GM21619 (cell line): ENCODE data around the gene LRIG2.
"Not testable (repeated sequence)": the region's sequence is repeated elsewhere in the genome, so short reads cannot be mapped to it uniquely, and the experiment has no call there.

Experiments used
- ATAC-seq: cut with Tn5 transposase; IDR thresholded peaks from one replicate; pipeline ENCODE4 v1.9.1; 2021; ENCODE audit not compliant: unreplicated experiment

LRIG2 gene

GRCh38 chr1:113058941-113059706 is 13.9 kb upstream of the LRIG2 start:
- ATAC-seq = no peak

GRCh38 chr1:113063456-113063855 is 9.5 kb upstream of the LRIG2 start:
- not testable (repeated sequence) for ATAC-seq

- ATAC-seq = no peak
Measured at GRCh38 chr1:113072141-113072756, 749 bp upstream of the LRIG2 start.

- ATAC-seq = peak; percentile 29
Measured at GRCh38 chr1:113073479-113073950, 517 bp downstream of the LRIG2 start.

GRCh38 chr1:113074237-113074636 is 1.2 kb downstream of the LRIG2 start:
- no peak for ATAC-seq

- ATAC-seq = not testable (repeated sequence)
Measured at GRCh38 chr1:113077978-113078377, 5.0 kb downstream of the LRIG2 start.

DNA sequence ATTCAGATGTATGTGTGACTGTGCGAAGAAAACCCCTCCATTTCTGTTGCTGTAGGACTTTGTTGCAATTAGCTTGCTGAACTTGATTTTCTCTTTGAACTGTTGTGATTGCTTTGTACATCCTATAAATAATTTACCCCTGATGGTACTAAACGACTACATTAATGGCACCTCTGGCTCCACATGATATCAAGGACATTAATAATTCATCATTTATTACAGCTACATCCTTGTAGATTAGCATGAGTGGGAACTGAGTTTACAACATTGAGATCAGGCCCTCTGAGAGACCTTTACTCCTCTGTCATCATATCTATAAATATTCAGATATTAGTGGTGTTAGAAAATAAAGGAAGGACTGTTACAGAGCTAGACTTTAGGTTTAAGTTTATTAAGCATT is 13.5 kb downstream of the LRIG2 start:
- ATAC-seq = no peak

DNA sequence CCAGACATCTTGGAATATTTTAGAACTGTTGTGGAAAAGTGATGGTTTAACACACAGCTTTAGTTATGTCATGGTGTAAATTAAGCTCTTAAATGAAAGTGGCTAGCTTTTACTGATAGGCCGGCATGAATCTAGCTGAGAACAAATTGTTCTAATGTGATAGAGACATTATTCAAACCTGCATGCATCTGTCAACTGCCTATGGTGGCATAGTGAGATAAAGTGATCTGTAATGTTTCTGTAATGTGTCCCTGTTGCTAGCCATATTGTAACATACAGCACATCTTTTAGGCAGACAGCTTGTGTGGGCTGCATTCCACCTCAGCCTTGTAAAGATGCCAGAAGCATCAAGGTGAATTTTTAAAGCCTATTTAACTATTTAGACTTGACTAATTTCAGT is 16.0 kb downstream of the LRIG2 start:
- ATAC-seq = no peak

- ATAC-seq = no peak
Measured at GRCh38 chr1:113090051-113090450, 17.1 kb downstream of the LRIG2 start.

- ATAC-seq = no peak
Measured at GRCh38 chr1:113091988-113092594, 19.1 kb downstream of the LRIG2 start.

- ATAC-seq = no peak
Measured at GRCh38 chr1:113094506-113094905, 21.5 kb downstream of the LRIG2 start.

DNA sequence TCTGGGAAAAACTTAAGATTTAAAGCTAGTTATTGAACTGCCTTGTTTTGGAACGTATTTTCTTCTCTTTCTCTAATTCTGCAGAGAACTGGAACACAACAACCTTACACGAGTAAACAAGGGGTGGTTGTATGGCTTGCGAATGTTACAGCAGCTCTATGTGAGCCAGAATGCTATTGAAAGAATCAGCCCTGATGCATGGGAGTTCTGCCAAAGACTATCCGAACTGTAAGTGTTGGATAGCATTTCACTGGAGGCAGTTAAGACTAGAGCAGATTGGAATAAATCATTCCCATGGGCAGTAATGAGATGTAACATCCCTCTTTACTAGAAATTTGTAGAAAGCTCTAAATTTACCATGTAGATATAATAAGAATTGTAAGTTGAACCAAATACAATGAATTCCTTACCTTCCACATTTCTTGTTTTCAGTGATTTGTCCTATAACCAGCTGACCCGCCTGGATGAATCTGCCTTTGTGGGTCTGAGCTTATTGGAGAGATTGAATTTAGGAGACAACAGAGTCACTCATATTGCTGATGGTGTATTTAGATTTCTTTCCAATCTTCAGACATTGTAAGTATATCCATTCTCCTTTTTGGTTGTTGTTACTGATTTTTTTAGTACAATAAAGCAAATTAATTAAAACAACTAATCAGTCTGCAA is 22.9 kb downstream of the LRIG2 start:
- ATAC-seq = no peak

GRCh38 chr1:113096493-113096892 is 23.5 kb downstream of the LRIG2 start:
- ATAC-seq = no peak

DNA sequence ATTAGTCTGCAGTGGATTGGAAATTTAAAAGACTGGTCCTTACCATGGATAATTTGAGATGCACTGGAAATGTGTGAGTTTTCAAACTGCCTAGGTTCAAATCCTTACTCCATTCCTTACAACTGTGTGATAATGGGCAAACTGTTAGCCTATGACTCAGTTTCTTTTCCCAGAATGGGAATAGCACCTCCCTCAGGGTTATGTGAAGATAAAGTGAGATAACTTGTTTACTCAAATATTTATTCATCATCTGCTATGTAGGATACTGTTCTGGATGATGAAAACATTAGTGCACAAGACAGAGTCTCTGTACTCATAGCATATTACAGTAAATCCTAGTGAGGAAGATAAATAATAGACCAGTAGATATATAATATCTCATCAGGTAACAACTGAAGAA is 28.6 kb downstream of the LRIG2 start:
- no peak for ATAC-seq

GRCh38 chr1:113103048-113103447 is 30.1 kb downstream of the LRIG2 start:
- ATAC-seq = no peak

GRCh38 chr1:113103977-113104376 is 31.0 kb downstream of the LRIG2 start:
- no peak for ATAC-seq

GRCh38 chr1:113106910-113107309 is 33.9 kb downstream of the LRIG2 start:
- no peak for ATAC-seq

DNA sequence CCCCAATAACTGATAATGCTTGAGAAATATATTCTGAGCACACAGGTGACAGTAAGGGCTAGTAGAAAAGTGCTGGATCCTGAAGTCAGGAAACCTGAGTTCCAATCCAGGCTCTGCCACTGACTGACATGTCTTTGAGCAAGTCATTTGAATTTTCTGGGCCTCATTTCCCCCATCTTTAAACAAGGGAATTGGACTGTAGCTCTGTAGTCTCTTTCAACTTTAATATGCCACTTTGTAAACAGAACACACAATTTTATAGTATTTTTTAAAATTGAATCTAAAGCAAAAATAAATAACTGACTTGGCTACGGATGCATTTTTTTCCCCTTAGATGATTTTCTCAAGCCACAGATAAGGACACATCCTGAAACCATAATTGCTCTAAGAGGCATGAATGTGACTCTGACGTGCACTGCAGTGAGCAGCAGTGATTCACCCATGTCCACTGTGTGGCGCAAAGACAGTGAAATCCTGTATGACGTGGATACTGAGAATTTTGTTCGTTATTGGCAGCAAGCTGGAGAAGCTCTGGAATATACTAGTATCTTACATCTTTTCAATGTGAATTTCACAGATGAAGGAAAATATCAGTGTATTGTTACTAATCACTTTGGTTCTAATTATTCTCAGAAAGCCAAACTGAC is 37.0 kb downstream of the LRIG2 start:
- no peak for ATAC-seq

- no peak for ATAC-seq
Measured at GRCh38 chr1:113118266-113118665, 45.3 kb downstream of the LRIG2 start.

DNA sequence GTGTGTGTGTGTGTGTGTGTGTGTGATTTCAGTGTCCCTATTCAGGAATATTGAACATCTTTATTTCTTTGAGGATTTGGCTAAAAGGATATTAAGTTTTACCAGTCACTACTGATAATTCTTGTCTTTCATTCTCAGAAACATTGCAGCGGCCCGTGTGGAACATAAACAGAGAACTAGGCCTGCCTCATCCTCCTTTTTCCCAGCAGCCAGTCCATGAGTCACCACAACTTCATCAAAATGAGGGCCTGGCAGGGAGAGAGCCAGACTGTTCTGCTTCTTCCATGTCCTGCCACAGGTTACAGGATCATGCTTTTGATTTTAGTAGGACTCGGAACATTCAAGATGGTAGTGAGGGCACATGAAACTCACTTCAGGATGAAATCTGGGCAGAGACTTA is 50.7 kb downstream of the LRIG2 start:
- no peak for ATAC-seq

- no peak for ATAC-seq
Measured at GRCh38 chr1:113124366-113124765, 51.4 kb downstream of the LRIG2 start.
